GM12872 (cell line): ENCODE data around the gene SRRD.
A peak's percentile ranks its signal among the peaks of the same experiment; 100 is the strongest.

Experiments
- CTCF ChIP-seq: IDR thresholded peaks from 3 replicates; pipeline ENCODE4 v1.5.1; 2011; ENCODE audit warnings: low read depth, mild to moderate bottlenecking, low read length, moderate library complexity; ENCODE audit not compliant: insufficient read depth

The SRRD gene

DNA sequence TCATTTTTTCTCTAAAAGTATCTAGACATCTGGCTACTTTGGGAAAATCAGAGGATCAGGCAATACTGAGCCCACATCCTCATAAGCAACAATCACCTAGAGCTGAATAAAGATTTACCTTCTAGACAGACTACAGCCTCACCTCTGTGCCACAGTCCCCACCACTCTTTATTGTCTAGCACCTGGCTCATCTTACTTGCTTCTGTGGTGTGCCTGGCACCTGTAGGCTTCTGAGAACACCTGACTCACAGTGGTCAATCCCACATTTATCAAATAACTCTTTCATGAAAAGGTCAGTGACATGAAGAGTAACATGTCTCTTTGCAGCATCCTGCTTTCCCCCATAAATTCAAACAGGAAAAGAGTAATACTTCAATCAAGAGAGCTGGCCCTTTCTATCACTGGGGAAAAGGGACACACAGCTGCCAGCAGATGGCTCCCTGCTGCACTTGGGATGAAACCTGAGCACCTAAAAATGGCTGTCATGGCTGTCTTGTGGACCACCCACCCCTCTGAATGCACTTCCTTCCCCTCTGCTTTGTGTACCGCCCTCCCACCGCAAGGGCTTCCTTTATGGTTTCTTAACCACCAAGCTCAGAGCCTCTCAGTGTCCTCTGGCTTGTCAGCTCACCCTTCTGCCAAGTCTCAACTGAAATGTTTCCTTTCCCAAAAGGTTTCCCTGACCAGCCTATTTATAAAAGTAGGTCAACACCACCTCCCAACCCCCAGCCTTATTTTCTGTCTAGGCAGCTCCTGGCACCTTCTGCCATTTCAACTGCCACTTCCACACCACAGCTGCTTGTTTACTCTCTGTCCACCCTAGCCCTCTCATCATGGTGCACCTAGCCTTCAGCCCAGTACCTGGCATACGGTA lies 19.2 kb downstream of the SRRD start:
- TF ChIP-seq CTCF, result peak; percentile 74

- TF ChIP-seq CTCF, result no peak
Measured at GRCh38 chr22:26503758-26504157, 20.1 kb downstream of the SRRD start.

GRCh38 chr22:26508148-26508547 lies 24.5 kb downstream of the SRRD start:
- no peak for TF ChIP-seq CTCF

GRCh38 chr22:26512149-26512793 lies 28.6 kb downstream of the SRRD start, which contains the start of gene TFIP11:
TFIP11 (minus strand) TSS chr22:26512473; CDS start chr22:26510272, 2,201 bp downstream.
- TF ChIP-seq CTCF, result no peak

- no peak for TF ChIP-seq CTCF
Measured at GRCh38 chr22:26513838-26514237, 30.2 kb downstream of the SRRD start.

DNA sequence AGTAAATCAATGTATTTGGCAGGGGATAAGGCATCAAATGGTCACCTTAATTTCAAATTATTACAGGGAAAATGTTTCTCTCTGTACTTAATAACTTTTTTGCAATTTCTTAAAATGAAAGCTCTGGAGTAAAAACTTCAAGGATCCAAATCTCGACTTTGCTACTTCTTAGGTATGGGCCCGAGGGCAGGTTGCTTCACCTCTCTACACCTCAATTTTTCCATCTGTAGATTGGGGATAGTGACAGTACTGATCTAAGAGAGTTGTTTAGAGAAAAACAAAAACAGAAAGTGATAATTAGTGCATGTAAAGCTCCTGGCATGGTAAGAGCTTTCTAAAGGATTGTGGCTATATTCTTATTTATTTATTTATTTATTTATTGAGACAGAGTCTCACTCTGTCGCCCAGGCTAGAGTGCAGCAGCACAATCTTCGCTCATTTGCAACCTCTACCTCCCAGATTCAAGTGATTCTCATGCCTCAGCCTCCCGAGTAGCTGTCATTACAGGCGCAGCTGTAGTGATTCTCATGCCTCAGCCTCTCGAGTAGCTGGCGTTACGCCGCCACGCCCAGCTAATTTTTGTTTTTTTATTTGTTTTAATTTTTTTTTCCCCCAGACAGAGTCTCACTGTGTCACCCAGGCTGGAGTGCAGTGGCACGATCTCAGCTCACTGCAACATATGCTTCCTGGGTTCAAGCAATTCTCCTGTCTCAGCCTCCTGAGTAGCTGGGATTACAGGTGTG lies 30.9 kb downstream of the SRRD start:
- no peak for TF ChIP-seq CTCF

DNA sequence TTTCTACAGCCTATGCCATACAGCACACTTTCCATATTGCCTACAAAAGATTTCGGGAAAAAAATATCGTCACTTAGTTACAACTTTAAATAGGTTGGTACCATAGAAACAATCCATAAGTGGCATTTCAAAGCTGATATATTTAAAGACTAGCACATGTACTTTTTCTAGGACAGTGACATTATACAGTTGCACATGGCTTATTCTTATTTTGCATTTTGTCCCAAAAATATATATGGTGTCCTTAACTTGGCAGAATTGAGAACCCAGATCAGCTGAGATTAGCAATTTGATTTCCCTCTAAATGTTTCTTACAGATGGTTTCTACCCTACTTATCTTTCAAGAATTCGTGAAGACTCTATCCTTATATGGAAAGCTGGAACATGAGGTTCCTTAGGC lies 32.3 kb downstream of the SRRD start:
- no peak for TF ChIP-seq CTCF
